ENCODE measurements around the gene TRERF1.

TRERF1 gene

GRCh38 chr6:42419490-42420280, 32.0 kb downstream of the TRERF1 start:
- no peak for TF ChIP-seq POLR2A (IDR thresholded peaks at IDR 0.05; ENCODE audit: low read depth, low read length)
- TF ChIP-seq POLR2AphosphoS5 (IDR thresholded peaks at IDR 0.05; ENCODE audit: low read depth, low read length), result no peak
- no peak for TF ChIP-seq TAF1 (IDR thresholded peaks at IDR 0.05; ENCODE audit: borderline replicate concordance, low read depth, low read length)
- no peak for DNase-seq (ENCODE audit: insufficient read length)
- peak; percentile 54 for FAIRE-seq

DNA sequence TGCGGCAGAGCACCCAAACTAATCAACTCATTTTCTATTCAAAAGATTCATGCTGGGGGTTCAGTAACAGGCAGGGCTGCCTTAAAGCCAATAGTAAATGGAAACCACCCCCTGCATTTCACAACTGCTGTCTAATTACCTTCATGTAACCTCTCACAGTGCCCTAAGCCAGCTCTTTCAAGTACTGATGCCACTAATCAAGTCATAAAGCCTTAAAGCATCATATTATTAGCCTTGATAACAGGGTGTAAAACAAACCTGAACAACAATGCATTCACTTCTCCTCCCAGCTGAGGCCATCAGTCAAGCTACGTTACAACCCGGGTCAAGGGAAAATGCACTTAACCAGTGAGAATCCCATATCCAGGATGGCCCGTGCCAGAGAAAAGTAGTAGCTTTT, 33.0 kb downstream of the TRERF1 start:
- DNase-seq (ENCODE audit: insufficient read length) (no peak), FAIRE-seq (no peak)

DNA sequence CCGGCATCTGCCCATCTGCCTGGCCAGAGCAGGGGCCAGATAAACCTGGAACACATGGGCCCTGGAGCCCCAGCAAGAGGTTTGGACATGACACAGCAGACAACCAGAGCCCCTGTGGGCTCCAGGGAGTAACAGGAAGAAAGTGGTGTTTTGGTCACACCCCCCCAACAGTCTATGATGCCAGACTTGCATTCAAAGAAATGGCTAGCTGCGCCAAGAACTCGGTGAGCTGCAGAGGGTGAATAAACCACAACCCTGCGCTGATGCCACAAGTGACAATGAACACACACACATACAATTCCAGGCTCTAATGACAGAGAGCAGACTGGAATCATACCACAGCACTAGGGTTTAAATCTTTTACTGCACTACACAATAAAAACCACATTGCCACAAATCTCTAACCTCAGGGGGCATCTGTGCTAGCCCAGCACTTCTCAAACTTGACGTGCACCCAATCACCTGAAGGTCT, 34.0 kb downstream of the TRERF1 start:
- TF ChIP-seq POLR2AphosphoS5 (IDR thresholded peaks at IDR 0.05; ENCODE audit: low read depth, low read length), result no peak
- TF ChIP-seq TAF1 (IDR thresholded peaks at IDR 0.05; ENCODE audit: borderline replicate concordance, low read depth, low read length), result no peak
- TF ChIP-seq POLR2A (IDR thresholded peaks at IDR 0.05; ENCODE audit: low read depth, low read length), result no peak
- no peak for DNase-seq (ENCODE audit: insufficient read length)
- FAIRE-seq, result no peak

More for the DNA sequence above, 33.0 kb downstream of the TRERF1 start:
- TF ChIP-seq POLR2AphosphoS5 (IDR thresholded peaks at IDR 0.05; ENCODE audit: low read depth, low read length) (no peak), TAF1 (IDR thresholded peaks at IDR 0.05; ENCODE audit: borderline replicate concordance, low read depth, low read length) (no peak), POLR2A (IDR thresholded peaks at IDR 0.05; ENCODE audit: low read depth, low read length) (no peak)

DNA sequence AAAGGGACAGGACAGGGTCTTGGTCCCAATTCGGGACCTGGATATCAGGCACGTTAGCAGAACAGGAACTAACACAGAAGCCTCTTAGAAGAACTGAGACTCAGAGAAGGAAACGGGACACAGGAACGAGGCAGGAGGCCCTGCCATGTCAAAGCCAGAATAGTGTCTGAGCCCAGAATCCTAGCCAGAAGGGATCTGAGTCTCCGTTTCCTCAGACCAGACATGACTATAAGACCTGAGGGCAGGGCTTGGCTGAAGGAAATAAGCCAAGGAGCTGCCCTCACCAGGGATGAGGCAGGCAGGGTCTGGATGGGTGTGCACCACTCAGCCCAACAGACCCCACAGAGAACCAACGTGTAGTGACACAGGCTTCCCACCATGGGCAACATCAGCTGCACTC, 40.3 kb downstream of the TRERF1 start:
- FAIRE-seq (no peak), DNase-seq (ENCODE audit: insufficient read length) (no peak)
- no peak for TF ChIP-seq POLR2AphosphoS5 (IDR thresholded peaks at IDR 0.05; ENCODE audit: low read depth, low read length)
- no peak for TF ChIP-seq TAF1 (IDR thresholded peaks at IDR 0.05; ENCODE audit: borderline replicate concordance, low read depth, low read length)
- TF ChIP-seq POLR2A (IDR thresholded peaks at IDR 0.05; ENCODE audit: low read depth, low read length), result no peak

DNA sequence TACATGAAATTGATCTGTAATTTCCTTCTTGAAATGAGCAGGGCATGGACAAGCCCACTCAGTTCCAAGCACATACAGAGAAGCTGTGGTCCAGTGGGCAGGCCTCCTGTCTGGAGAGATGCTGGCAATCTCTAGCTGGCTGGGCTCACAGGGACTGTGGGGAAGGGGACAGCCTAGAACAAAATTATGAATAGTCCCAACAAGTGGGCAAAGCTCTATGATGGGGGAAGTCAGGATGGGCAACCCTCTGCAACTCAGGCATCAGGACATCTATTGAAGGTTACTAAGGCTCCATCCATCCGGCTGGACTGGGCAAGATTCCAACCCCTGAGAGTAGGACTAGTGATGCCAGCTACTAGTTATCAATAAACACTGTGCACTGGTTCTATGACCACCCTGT, 40.9 kb downstream of the TRERF1 start:
- no peak for DNase-seq (ENCODE audit: insufficient read length)
- FAIRE-seq, result no peak
- no peak for TF ChIP-seq POLR2AphosphoS5 (IDR thresholded peaks at IDR 0.05; ENCODE audit: low read depth, low read length)
- no peak for TF ChIP-seq TAF1 (IDR thresholded peaks at IDR 0.05; ENCODE audit: borderline replicate concordance, low read depth, low read length)
- TF ChIP-seq POLR2A (IDR thresholded peaks at IDR 0.05; ENCODE audit: low read depth, low read length), result no peak

DNA sequence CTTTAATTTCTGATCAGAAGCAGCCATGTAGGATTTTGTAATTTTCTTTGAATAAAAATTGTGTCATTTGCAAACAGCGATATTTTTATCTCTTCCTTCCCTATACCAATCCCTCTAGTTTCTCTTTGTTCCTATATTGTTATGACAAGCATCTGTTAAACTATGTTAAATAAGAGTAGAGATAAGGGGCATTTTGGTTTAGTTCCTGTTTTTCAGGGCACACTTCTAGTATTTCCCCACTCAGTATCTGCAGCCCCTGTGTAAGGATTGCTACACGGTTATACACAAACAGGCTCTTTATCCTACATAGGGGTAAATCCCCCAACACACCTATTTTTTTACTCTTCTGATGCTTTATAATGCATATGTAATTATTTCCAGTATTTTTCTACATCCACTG, 42.1 kb downstream of the TRERF1 start:
- DNase-seq (ENCODE audit: insufficient read length) (no peak), FAIRE-seq (no peak)
- no peak for TF ChIP-seq TAF1 (IDR thresholded peaks at IDR 0.05; ENCODE audit: borderline replicate concordance, low read depth, low read length)
- TF ChIP-seq POLR2A (IDR thresholded peaks at IDR 0.05; ENCODE audit: low read depth, low read length), result no peak
- TF ChIP-seq POLR2AphosphoS5 (IDR thresholded peaks at IDR 0.05; ENCODE audit: low read depth, low read length), result no peak

GRCh38 chr6:42407379-42407778, 44.3 kb downstream of the TRERF1 start:
- DNase-seq (ENCODE audit: insufficient read length) (no peak), FAIRE-seq (no peak)
- TF ChIP-seq TAF1 (IDR thresholded peaks at IDR 0.05; ENCODE audit: borderline replicate concordance, low read depth, low read length) (no peak), POLR2A (IDR thresholded peaks at IDR 0.05; ENCODE audit: low read depth, low read length) (no peak), POLR2AphosphoS5 (IDR thresholded peaks at IDR 0.05; ENCODE audit: low read depth, low read length) (no peak)

- TF ChIP-seq POLR2AphosphoS5 (IDR thresholded peaks at IDR 0.05; ENCODE audit: low read depth, low read length), result no peak
- no peak for TF ChIP-seq POLR2A (IDR thresholded peaks at IDR 0.05; ENCODE audit: low read depth, low read length)
- no peak for TF ChIP-seq TAF1 (IDR thresholded peaks at IDR 0.05; ENCODE audit: borderline replicate concordance, low read depth, low read length)
- DNase-seq (ENCODE audit: insufficient read length) (no peak), FAIRE-seq (no peak)
Measured at GRCh38 chr6:42406306-42407280, 45.1 kb downstream of the TRERF1 start.

DNA sequence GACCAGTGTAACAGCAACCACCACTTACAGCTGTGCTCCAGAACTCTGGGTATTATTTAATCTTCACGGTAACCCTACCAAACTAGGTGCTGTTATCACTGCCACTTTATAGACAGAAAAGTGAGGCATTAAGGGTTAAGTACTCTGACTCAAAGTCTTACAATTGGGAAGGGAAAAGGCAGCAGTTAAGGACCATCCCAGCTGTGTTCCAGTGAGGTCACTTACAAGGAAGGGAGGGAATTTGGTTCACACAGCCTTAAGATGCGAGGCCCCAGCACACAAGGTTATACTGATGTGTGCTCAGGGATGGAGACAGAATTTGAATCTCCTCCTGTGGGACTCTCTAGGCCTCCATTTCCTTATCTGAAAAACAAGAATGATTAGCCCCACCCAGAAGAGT, 46.7 kb downstream of the TRERF1 start:
- FAIRE-seq (no peak), DNase-seq (ENCODE audit: insufficient read length) (no peak)
- no peak for TF ChIP-seq POLR2A (IDR thresholded peaks at IDR 0.05; ENCODE audit: low read depth, low read length)
- TF ChIP-seq TAF1 (IDR thresholded peaks at IDR 0.05; ENCODE audit: borderline replicate concordance, low read depth, low read length), result no peak
- TF ChIP-seq POLR2AphosphoS5 (IDR thresholded peaks at IDR 0.05; ENCODE audit: low read depth, low read length), result no peak

GRCh38 chr6:42404484-42404883, 47.2 kb downstream of the TRERF1 start:
- FAIRE-seq, result no peak
- DNase-seq (ENCODE audit: insufficient read length), result no peak
- TF ChIP-seq TAF1 (IDR thresholded peaks at IDR 0.05; ENCODE audit: borderline replicate concordance, low read depth, low read length) (no peak), POLR2AphosphoS5 (IDR thresholded peaks at IDR 0.05; ENCODE audit: low read depth, low read length) (no peak), POLR2A (IDR thresholded peaks at IDR 0.05; ENCODE audit: low read depth, low read length) (no peak)

DNA sequence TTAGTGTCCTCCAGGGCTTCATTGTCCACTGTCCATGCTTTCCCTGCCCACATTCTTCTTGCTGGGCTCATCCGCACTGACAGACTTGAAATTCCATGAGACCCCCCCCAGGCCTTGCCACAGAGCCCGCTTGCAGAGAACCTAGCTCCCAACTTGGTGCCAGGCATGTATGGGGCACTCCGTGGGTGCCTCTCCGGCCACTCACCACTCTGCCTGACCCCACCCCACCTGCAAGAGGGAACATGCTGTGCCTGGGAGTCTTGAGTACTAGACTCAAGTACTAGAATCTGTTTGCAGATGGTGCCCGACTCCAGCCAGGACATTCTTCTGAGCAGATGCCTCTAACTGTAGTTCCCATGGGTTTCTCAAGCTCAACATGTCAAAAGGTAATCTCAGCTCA, 47.9 kb downstream of the TRERF1 start:
- FAIRE-seq, result no peak
- DNase-seq (ENCODE audit: insufficient read length), result no peak
- TF ChIP-seq POLR2A (IDR thresholded peaks at IDR 0.05; ENCODE audit: low read depth, low read length) (no peak), TAF1 (IDR thresholded peaks at IDR 0.05; ENCODE audit: borderline replicate concordance, low read depth, low read length) (no peak), POLR2AphosphoS5 (IDR thresholded peaks at IDR 0.05; ENCODE audit: low read depth, low read length) (no peak)
